GM10266 (cell line): ENCODE data around the gene SLC25A26.

Source experiments
- DNase-seq: peaks from one replicate; pipeline ENCODE4 v3.0.0; 2012; ENCODE audit errors: extremely low spot score
- CTCF ChIP-seq: IDR thresholded peaks from 2 replicates; pipeline ENCODE4 v1.5.1; 2012; ENCODE audit warnings: mild to moderate bottlenecking, low read depth; ENCODE audit not compliant: control insufficient read depth, insufficient read depth; ENCODE audit errors: missing control alignments

Gene SLC25A26

GRCh38 chr3:66381626-66382025 is 160.8 kb downstream of the SLC25A26 start:
- no peak for TF ChIP-seq CTCF
- no peak for DNase-seq

- no peak for TF ChIP-seq CTCF
- DNase-seq = no peak
Measured at GRCh38 chr3:66382142-66382541, 161.3 kb downstream of the SLC25A26 start.

- no peak for DNase-seq
- TF ChIP-seq CTCF = no peak
Measured at GRCh38 chr3:66383023-66383422, 162.2 kb downstream of the SLC25A26 start.

GRCh38 chr3:66383998-66384745 is 163.4 kb downstream of the SLC25A26 start:
- TF ChIP-seq CTCF = no peak

GRCh38 chr3:66385066-66385465 is 164.3 kb downstream of the SLC25A26 start:
- TF ChIP-seq CTCF = no peak

More at GRCh38 chr3:66383998-66384745, 163.4 kb downstream of the SLC25A26 start:
- no peak for DNase-seq

GRCh38 chr3:66386011-66386924 is 165.5 kb downstream of the SLC25A26 start:
- peak; percentile 57 for DNase-seq
- no peak for TF ChIP-seq CTCF

More at GRCh38 chr3:66385066-66385465, 164.3 kb downstream of the SLC25A26 start:
- no peak for DNase-seq

- no peak for TF ChIP-seq CTCF
- DNase-seq = peak; percentile 58
Measured at GRCh38 chr3:66386925-66387650, 166.3 kb downstream of the SLC25A26 start.
